ENCODE data around the gene TUBGCP3.
"Not testable (repeated sequence)": the region's sequence is repeated elsewhere in the genome, so short reads cannot be mapped to it uniquely, and the experiment has no call there.

Gene TUBGCP3

GRCh38 chr13:112587764-112588489, at the start of gene TUBGCP3:
Gene TUBGCP3, minus strand, starts transcription at chr13:112588153. Its CDS starts 173 bp downstream, at chr13:112587980.
- peak in 54 of 56 donors; percentile 25 to 88 (median 74) for DNase-seq

- DNase-seq: no peak
Observed at GRCh38 chr13:112637017-112637801, 49.3 kb upstream of the TUBGCP3 start.

- no peak for DNase-seq
Observed at GRCh38 chr13:112636401-112636975, 48.5 kb upstream of the TUBGCP3 start.

- DNase-seq: no peak
Observed at GRCh38 chr13:112635323-112635722, 47.4 kb upstream of the TUBGCP3 start.

- no peak for DNase-seq
Observed at GRCh38 chr13:112634102-112634501, 46.1 kb upstream of the TUBGCP3 start.

GRCh38 chr13:112630226-112630625, 42.3 kb upstream of the TUBGCP3 start:
- DNase-seq: not testable (repeated sequence)

GRCh38 chr13:112629161-112629560, 41.2 kb upstream of the TUBGCP3 start:
- DNase-seq: no peak

- not testable (repeated sequence) for DNase-seq
Observed at GRCh38 chr13:112627613-112628012, 39.7 kb upstream of the TUBGCP3 start.

GRCh38 chr13:112627161-112627560, 39.2 kb upstream of the TUBGCP3 start:
- no peak for DNase-seq

GRCh38 chr13:112626761-112627160, 38.8 kb upstream of the TUBGCP3 start:
- no peak for DNase-seq

- DNase-seq: no peak
Observed at GRCh38 chr13:112626124-112626523, 38.2 kb upstream of the TUBGCP3 start.

- no peak for DNase-seq
Observed at GRCh38 chr13:112625698-112626097, 37.7 kb upstream of the TUBGCP3 start.

GRCh38 chr13:112624602-112625430, 36.9 kb upstream of the TUBGCP3 start:
- DNase-seq: no peak

GRCh38 chr13:112624040-112624439, 36.1 kb upstream of the TUBGCP3 start:
- DNase-seq: no peak

GRCh38 chr13:112623051-112623711, 35.2 kb upstream of the TUBGCP3 start:
- DNase-seq: no peak

- DNase-seq: no peak
Observed at GRCh38 chr13:112622375-112622774, 34.4 kb upstream of the TUBGCP3 start.

- DNase-seq: peak in 9 of 56 donors; percentile 5 to 20 (median 14)
Observed at GRCh38 chr13:112619730-112620631, 32.0 kb upstream of the TUBGCP3 start.

GRCh38 chr13:112618501-112618900, 30.5 kb upstream of the TUBGCP3 start:
- no peak for DNase-seq

GRCh38 chr13:112617754-112618375, 29.9 kb upstream of the TUBGCP3 start:
- DNase-seq: no peak
